K562 treated with DMSO at 1 percent for 24 hours (cell line): Measurements from ENCODE around the gene GRHL1. TPM values are rescaled to one million over a fixed set of nuclear protein-coding genes. Genes with fewer than 3 reads are reported as not detected.

Experiments
- total RNA-seq: library from RNA; unstranded; fragments of 300-600 nt; gene quantifications from 2 replicates; pipeline ENCODE4 v1.2.3, GENCODE V29; 2022; ENCODE audit warnings: low read depth; ENCODE audit not compliant: insufficient read depth

GRHL1 gene, protein sequence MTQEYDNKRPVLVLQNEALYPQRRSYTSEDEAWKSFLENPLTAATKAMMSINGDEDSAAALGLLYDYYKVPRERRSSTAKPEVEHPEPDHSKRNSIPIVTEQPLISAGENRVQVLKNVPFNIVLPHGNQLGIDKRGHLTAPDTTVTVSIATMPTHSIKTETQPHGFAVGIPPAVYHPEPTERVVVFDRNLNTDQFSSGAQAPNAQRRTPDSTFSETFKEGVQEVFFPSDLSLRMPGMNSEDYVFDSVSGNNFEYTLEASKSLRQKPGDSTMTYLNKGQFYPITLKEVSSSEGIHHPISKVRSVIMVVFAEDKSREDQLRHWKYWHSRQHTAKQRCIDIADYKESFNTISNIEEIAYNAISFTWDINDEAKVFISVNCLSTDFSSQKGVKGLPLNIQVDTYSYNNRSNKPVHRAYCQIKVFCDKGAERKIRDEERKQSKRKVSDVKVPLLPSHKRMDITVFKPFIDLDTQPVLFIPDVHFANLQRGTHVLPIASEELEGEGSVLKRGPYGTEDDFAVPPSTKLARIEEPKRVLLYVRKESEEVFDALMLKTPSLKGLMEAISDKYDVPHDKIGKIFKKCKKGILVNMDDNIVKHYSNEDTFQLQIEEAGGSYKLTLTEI
- 5.1 and 5.4 TPM in 2 replicates for total RNA-seq

GRCh38 chr2:9951522-9952285 is at the start of gene GRHL1:
TSS of gene GRHL1 (plus strand) at chr2:9951693. CDS start at chr2:9951834, 141 bp downstream.

GRCh38 chr2:10043256-10043905 is 91.9 kb downstream of the GRHL1 start, which contains the start of gene KLF11:
TSS of gene KLF11 (plus strand) at chr2:10043550. CDS start at chr2:10043717, 167 bp downstream.

Other genes with a start within 250 kb of the GRHL1 start
- gene TAF1B, start 108.2 kb upstream of the GRHL1 start, total RNA-seq: 7.1 and 8.9 TPM in 2 replicates
- gene KLF11, start 91.9 kb downstream of the GRHL1 start, total RNA-seq: 4.8 and 5.1 TPM in 2 replicates
- gene CYS1, start 128.7 kb downstream of the GRHL1 start, total RNA-seq: not detected in 2 replicates
- gene RRM2, start 171.0 kb downstream of the GRHL1 start, total RNA-seq: 113 and 119 TPM in 2 replicates